Measurements from ENCODE around the gene MYRFL.
"Not testable (repeated sequence)": the region's sequence is repeated elsewhere in the genome, so short reads cannot be mapped to it uniquely, and the experiment has no call there.

DNA sequence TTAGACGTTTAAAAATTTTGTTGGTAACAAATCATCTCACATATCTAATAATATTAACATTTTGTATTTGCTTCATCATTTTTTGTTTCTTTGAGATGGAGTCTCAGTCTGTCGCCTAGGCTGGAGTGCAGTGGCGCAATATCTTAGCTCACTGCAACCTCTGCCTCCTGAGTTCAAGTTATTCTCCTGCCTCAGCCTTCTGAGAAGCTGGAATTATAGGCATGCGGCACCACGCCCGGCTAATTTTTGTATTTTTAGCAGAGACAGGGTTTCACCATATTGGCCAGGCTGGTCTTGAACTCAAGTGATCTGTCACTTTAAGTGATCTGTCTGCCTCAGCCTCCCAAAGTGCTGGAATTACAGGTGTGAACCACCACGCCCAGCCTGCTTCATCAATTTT lies 169.1 kb downstream of the MYRFL start:
- TF ChIP-seq MAFK (IDR thresholded peaks at IDR 0.05; ENCODE audit: low read depth, low read length); POLR2A (IDR thresholded peaks at IDR 0.05; ENCODE audit: control extremely low read depth in 1 of 2, low read depth in 2 of 2, low read length in 2 of 2); CTCF (IDR thresholded peaks at IDR 0.05; ENCODE audit: control extremely low read depth in 1 of 3, insufficient read depth in 1 of 3, low read depth in 1 of 3, low read length in 3 of 3); KDM1A (IDR thresholded peaks at IDR 0.05; ENCODE audit: borderline replicate concordance, low read length); POLR2AphosphoS5 (IDR thresholded peaks at IDR 0.05; ENCODE audit: low read depth, low read length); SP1 (IDR thresholded peaks at IDR 0.05; ENCODE audit: low read depth, low read length); RAD21 (IDR thresholded peaks at IDR 0.05 in 1 of 2, conservative IDR thresholded peaks at IDR 0.05 in 1 of 2; ENCODE audit: low read depth in 2 of 2, low read length in 2 of 2); EZH2 (IDR thresholded peaks at IDR 0.05; ENCODE audit: low read depth, low read length, severe bottlenecking); TAF1 (IDR thresholded peaks at IDR 0.05; ENCODE audit: low read depth, low read length); SAP30 (IDR thresholded peaks at IDR 0.05; ENCODE audit: insufficient read depth, insufficient replicate concordance, low read length); CHD2 (IDR thresholded peaks at IDR 0.05; ENCODE audit: low read length); JUND (IDR thresholded peaks at IDR 0.05; ENCODE audit: low read length); CHD1 (IDR thresholded peaks at IDR 0.05; ENCODE audit: low read depth, low read length); E2F6 (IDR thresholded peaks at IDR 0.05): not testable (repeated sequence)
